SHP77 (cell line): ENCODE data around the gene AVPR1B.
"Not testable (repeated sequence)": the region's sequence is repeated elsewhere in the genome, so short reads cannot be mapped to it uniquely, and the experiment has no call there.

Experiments used
- DNase-seq, 2 experiments: peaks; one replicate each; lab custom pipeline; 2025; lab: John Stamatoyannopoulos, UW

AVPR1B gene

DNA sequence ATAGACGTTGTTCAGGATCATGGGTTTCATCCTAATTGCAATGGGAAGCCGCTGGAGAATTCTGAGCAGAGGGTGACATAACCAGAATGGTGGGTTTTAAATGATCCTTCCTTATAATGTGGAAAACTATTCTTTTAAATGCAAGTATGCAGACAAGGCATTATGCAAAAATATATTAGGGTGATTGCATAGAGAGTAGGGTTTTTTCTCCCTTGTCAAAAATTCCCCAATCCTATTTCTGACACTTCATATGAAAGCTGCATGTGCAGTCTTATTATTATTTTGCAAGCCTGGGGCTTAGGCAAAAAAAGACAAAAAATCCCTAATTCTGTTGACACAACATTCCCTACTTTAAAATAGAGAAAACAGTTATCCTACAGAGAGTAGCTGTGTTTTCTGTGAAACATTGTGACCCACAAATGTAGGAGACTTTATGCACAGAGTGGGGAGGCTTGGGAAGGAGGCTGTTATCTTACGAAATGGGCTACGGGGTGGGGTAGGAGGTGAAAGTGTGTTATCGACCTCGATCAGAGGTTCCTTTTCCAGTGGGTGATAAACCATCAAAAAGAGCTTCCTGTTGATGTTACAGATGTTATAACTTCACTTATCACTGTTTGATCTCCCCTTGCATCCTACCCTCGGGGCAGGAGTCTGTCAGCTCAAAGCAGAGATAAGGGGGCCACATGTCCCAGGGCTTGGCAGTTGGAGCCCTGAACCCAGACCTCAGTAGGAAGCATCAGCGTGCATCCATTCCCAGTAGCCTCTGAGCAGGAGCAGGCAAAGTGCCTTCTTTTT lies 37.0 kb downstream of the AVPR1B start:
- no peak for DNase-seq

DNA sequence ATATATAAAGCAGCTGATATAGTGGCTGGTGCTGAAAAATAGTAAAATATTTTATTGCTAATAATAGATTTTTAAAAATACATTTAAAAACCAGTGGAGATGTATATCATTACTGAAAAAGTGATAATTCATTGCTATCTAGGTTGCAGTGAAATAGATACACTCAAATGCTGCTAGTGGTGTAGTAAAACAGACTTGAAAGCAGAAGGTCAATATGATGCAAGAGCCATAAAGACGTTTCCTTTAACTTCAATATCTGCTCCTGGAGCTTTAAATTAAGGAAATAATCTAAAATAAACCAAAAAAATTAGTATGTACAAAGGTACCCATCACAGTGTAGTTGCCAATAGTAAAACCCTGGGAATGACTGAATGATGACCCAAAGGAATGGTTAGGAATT lies 38.1 kb downstream of the AVPR1B start:
- DNase-seq: no peak

DNA sequence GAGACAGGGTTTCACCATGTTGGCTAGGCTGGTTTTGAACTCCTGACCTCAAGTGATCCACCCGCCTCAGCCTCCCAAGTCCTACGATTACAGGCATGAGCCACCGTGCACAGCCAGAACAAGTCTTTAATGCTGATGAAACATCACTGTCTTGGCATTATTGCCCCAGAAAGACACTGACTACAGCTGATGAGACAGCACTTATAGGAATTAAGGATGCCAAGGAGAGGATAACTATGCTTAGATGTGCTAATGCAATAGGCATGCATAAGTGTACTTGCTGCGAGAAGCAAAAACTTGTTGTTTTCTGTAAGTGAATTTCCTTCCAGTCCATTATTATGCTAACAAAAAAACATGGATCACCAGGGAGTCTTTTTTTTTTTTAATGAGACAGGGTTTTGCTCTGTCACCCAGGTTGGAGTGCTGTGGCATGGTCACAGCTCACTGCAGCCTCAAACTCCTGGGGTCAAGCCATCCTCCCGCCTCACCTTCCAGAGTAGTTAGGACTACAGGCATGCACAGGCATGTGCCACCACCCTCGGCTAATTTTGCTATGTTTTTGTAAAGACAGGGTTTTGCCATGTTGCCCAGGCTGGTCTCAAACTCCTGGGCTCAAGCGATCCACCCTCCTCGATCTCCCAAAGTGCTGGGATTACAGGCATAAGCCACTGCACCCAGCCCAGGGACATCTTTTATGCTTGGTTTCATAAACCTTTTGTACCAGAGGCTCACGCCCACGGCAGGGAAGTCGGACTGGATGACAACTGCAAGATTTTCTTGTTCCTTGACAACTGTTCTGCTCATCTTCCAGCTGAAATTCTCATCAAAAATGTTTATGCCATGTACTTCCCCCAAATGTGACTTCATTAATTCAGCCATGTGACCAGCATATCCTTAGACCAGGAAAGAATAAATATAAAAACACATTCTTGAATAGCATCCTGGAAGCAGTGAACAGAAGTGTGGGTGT lies 41.1 kb downstream of the AVPR1B start:
- no peak for DNase-seq

DNA sequence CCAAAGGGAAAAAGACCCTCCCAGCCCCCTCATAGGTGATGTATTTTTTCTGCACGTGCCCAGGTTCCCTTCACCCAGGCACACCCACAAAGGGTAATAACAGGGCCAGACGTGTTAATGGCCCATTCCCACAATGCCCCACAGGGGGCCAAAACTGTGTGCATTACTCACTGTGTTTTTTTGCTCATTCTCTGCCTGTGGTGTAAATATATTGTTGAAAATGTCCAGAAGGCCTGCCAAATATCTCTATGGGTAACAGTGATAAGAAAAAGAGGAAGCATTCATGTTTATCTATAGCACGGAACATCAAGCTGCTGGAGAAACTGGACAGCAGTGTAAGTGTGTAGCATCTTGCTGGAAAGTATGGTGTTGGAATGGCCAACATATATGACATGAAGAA lies 42.3 kb downstream of the AVPR1B start:
- DNase-seq: no peak

DNA sequence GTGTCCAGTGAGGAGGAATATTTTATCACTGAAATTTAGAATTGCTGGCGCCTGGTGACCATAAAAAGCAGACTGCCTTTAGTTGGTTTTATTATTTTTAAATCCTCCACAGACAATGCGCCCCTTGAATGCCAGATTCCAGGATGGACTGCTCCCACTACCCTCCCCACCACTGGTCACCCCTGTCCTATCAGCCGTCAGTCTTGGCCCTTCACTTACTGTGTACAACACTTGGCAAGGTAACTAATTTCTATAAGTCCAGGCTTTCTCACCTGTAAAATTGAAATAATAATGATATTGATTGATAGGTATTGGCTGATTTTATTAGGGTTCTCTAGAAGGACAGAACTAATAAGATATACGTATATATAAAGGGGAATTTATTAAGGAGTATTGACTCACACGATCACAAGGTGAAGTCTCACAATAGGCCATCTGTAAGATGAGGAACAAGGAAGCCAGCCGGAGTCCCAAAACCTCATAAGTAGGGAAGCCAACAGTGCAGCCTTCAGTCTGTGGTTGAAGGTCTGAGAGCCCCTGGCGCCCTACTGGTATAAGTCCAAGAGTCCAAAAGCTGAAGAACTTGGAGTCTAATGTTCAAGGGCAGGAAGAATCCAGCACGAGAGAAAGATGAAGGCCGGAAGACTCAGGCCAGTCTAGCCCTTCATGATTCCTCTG lies 46.4 kb downstream of the AVPR1B start:
- no peak for DNase-seq

DNA sequence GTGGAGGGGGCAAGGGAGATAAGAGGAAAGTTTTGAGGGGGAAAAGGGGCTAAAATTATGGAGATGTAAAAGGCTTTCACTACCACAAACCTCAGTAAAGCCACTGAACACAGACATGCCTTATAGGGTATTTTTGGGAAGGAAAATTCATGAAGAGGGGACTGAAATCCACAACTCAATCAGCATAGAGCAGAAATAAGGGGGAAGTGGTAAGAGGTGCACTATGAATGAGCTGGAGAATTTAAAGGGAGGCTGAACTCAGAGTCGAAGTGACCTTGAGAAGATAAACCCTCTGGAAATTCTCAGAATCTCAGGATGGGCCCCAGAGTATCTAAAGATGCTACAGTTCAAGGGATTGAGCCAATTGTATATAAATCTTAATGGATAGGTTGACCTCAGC lies 48.9 kb downstream of the AVPR1B start:
- DNase-seq: no peak

DNA sequence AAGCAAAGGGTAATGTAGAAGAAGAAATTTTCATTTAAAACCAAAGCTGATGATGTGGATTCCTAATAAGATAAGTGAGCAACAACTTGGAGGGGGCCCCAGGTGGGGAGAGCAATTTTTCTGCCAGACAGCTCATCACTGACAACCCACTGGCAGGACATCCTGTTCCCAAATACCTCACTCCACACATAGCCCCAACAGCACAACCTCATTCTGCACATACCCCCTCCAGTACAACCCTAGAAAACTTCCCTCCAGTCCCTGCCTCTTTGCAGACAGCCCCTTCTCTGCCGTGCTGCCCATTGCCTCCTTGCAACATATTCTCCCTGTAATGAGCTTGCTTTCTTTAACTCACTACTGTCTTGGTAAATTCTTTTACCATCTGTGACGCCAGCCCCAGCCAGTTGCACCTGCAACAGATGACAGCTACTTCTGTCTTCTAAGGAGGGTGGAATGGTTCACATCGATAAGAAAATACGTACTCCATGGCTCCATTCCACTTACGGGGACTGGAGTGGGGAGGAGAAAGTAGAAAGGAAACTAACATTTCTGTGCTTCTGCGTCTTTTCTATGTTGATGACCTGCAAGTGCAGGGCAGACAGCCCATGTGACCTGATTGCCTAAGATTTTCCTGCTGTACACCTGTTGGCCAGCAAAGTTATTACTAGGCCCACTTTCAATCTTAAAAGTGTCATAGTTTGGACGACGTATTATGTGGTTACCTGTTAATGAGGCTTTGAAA lies 49.5 kb downstream of the AVPR1B start:
- DNase-seq: no peak

DNA sequence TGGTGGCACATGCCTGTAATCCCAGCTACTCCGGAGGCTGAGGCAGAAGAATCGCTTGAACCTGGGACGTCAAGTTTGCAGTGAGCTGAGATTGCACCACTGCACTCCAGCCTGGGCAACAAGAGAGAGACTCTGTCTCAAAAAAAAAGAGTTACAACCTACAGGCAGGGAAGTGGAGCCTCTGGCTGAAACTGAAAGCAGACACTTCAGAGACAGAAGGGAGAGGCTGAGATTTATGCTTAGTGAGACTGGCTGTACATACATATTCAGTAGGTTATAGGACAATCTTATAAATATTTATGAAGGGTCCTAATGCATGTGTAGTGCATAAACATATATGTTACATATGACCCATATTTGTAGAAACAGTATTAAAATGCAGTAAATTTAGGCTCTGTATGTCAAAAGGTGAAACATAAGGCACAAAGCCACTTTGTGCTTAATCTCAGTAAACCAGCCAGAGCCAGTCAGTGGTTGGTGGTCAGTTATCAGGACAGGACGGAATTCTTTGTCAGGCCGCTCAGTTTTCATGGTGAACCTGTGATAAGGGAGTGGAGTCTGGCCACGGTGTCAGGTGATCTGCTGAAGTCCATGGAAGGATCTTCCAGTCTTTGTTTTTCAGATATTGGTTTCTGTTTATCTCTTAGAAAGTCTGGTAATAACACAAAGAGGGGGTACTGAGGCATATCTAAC lies 50.6 kb downstream of the AVPR1B start:
- no peak for DNase-seq

DNA sequence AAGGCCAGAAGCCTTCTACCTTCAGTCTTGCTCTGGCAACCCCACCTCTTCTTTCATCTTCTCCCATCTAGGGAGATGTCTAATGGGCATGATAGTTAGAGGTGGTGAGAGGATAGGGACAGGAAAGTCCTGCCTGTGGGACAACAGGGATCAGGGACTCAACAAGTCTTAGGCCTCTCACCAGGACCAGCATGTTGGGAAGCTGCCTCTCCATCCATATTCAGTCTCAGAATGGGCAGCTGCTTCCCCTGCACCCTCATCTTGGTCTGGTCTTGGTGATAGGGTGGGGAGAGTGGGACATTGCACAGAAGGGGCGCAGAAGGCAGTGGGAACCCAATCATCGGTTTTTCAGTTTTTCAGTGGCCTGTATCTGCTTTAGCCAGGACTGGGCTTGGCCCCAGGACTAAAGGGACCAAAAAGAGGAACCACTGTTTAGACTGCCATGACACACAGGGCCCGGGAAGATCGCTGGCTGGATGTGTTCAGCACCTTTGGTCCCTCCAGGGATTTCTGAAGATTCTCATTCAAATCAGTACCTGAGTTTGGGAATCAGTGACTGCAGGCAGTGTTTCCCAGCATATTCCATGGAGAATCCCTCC lies 51.5 kb downstream of the AVPR1B start:
- no peak for DNase-seq

DNA sequence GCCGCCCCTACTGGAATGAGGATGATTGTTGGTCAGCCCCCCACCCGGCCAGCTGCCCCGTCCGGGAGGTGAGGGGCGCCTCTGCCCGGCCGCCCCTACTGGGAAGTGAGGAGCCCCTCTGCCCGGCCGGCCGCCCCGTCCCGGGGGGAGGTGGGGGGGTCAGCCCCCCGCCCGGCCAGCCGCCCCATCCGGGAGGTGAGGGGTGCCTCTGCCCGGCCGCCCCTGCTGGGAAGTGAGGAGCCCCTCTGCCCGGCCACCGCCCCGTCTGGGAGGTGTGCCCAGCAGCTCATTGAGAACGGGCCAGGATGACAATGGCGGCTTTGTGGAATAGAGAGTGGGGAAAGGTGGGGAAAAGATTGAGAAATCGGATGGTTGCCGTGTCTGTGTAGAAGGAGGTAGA lies 52.7 kb downstream of the AVPR1B start:
- not testable (repeated sequence) for DNase-seq

DNA sequence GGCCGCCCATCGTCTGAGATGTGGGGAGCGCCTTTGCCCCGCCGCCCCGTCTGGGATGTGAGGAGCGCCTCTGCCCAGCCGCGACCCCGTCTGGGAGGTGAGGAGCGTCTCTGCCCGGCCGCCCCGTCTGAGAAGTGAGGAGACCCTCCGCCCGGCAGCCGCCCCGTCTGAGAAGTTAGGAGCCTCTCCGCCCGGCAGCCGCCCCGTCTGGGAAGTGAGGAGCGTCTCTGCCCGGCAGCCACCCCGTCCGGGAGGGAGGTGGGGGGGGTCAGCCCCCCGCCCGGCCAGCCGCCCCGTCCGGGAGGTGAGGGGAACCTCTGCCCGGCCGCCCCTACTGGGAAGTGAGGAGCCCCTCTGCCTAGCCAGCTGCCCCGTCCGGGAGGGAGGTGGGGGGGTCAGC lies 53.2 kb downstream of the AVPR1B start:
- DNase-seq: not testable (repeated sequence)

DNA sequence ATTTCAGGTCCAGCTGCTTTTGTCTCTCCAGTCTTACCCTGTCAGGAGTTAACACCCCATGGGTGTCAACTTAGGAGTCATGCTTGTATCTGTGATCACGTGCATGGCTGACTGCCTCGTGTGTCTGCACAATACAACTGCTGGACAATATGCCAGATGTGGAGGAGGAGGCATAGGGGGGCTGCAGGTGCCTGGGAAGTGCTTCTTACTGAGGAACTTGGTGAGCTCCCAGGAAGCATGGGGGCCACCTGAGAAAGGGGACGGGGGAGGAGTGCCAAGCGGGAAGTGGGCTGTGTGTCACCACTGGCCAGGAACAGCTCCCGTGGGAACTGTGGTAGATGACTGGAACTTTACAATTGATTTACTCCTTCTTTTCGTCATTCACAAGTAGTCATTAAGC lies 54.7 kb downstream of the AVPR1B start:
- DNase-seq: no peak

DNA sequence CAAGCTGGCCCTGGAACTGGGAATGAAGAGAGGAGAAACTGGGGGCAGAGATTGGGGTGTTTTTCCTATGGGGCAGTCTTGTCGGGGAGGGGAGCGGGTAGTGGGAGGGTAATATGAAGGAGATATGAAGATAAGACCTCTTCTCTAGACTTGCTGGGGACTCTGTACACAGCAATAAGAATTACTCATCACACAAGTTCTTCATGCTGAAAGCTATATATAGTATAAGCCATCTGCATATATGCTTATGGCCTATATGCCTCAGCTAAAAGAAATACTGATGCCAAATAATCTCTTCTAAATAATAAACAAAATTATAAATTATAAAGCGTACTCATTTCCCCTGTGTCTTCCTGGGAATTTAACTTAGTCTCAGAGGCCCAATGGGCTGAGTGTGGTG lies 56.3 kb downstream of the AVPR1B start:
- no peak for DNase-seq
